SK-N-SH (cell line): Measurements from ENCODE around the gene STK16. TPM values are rescaled to one million over a fixed set of nuclear protein-coding genes. Genes with fewer than 3 reads are reported as not detected.

Experiments used
- CTCF ChIA-PET: fragments of 300-600, 350-600 bp; formaldehyde crosslinking; extraction: SDS; loops from one replicate; lab custom pipeline; 2021; lab: Yijun Ruan, JAX
- POLR2A ChIA-PET: fragments of 350-600 bp; sonication (Branson Sonifier 250); formaldehyde crosslinking; extraction: SDS; loops from one replicate; lab custom pipeline; 2020; ENCODE audit warnings: antibody characterized with exemption, inconsistent platforms; lab: Yijun Ruan, JAX
- DNase-seq: peaks from one replicate; pipeline ENCODE4 v3.0.0; 2012
- H2AFZ ChIP-seq: fragments of 200-600 bp; sonication (generic); 2 replicates; pipeline ENCODE4 v1.8.1; 2016; ENCODE audit warnings: antibody characterized with exemption, mild to moderate bottlenecking, low read depth
- H3F3A ChIP-seq: fragments of 200-600 bp; sonication (generic); replicated peaks from 2 replicates; pipeline ENCODE3; 2016; ENCODE audit warnings: antibody characterized with exemption, mild to moderate bottlenecking; ENCODE audit not compliant: insufficient read depth
- H3K27ac ChIP-seq, 2 experiments: fragments of 200-500 bp in 1 of 2; fragments of 200-600 bp in 1 of 2; sonication (Bioruptor generic) in 1 of 2; sonication (generic), shearing (Covaris generic) in 1 of 2; 2 replicates each; pipeline versions ENCODE4 v1.5.1 to v1.6.1; 2014 to 2016; ENCODE audit warnings: low read depth in 2 of 2, inconsistent platforms in 1 of 2, low read length in 1 of 2, mild to moderate bottlenecking in 1 of 2, mixed read lengths in 1 of 2
- H3K27me3 ChIP-seq: fragments of 200-600 bp; sonication (generic), shearing (Covaris generic); 2 replicates; pipeline ENCODE4 v1.6.1; 2016; ENCODE audit warnings: mixed run types; ENCODE audit not compliant: insufficient read depth
- H3K36me3 ChIP-seq, 2 experiments: fragments of 200-500 bp in 1 of 2; fragments of 200-600 bp in 1 of 2; sonication (Bioruptor generic) in 1 of 2; sonication (generic) in 1 of 2; replicated peaks in 1 of 2; 2 replicates each; pipeline versions ENCODE3 to v1.5.1; 2014 to 2016; ENCODE audit warnings: low read length in 1 of 2, mild to moderate bottlenecking in 1 of 2; ENCODE audit not compliant: insufficient read depth in 2 of 2, control insufficient read depth in 1 of 2
- H3K4me1 ChIP-seq, 2 experiments: fragments of 200-500 bp in 1 of 2; fragments of 200-600 bp in 1 of 2; sonication (Bioruptor generic) in 1 of 2; sonication (generic), shearing (Covaris generic) in 1 of 2; 2 replicates each; pipeline versions ENCODE4 v1.5.1 to v1.6.1; 2014 to 2016; ENCODE audit warnings: low read depth in 1 of 2, low read length in 1 of 2, mixed run types in 1 of 2; ENCODE audit not compliant: insufficient read depth in 2 of 2, control insufficient read depth in 1 of 2
- H3K4me2 ChIP-seq: fragments of 200-600 bp; sonication (generic), shearing (Covaris generic); 2 replicates; pipeline ENCODE4 v1.6.1; 2017; ENCODE audit warnings: mixed run types
- H3K4me3 ChIP-seq, 2 experiments: fragments of 200-500 bp in 1 of 2; fragments of 200-600 bp in 1 of 2; sonication (Bioruptor generic) in 1 of 2; sonication (generic), shearing (Covaris generic) in 1 of 2; 2 replicates each; pipeline versions ENCODE4 v1.5.1 to v1.8.1; 2014 to 2016; ENCODE audit warnings: low read depth in 2 of 2, inconsistent platforms in 1 of 2, low read length in 1 of 2, mild to moderate bottlenecking in 1 of 2, mixed read lengths in 1 of 2, moderate library complexity in 1 of 2
- H3K79me2 ChIP-seq: fragments of 200-600 bp; sonication (generic); 2 replicates; pipeline ENCODE4 v1.8.1; 2017; ENCODE audit warnings: mild to moderate bottlenecking; ENCODE audit not compliant: insufficient read depth
- H3K9ac ChIP-seq: fragments of 200-600 bp; sonication (generic); 2 replicates; pipeline ENCODE4 v1.6.1; 2017; ENCODE audit warnings: mixed run types
- H3K9me2 ChIP-seq: fragments of 200-600 bp; sonication (generic); 2 replicates; pipeline ENCODE4 v1.6.1; 2017; ENCODE audit warnings: mixed run types
- H3K9me3 ChIP-seq: fragments of 200-600 bp; sonication (generic); 2 replicates; pipeline ENCODE4 v1.6.1; 2017; ENCODE audit warnings: mixed run types, mild to moderate bottlenecking, moderate library complexity
- H4K20me1 ChIP-seq: fragments of 200-600 bp; sonication (generic); 2 replicates; pipeline ENCODE4 v1.6.1; 2017; ENCODE audit warnings: mild to moderate bottlenecking, mixed run types; ENCODE audit not compliant: insufficient read depth
- CHD2 ChIP-seq: fragments of 150-350 bp; IDR thresholded peaks from 2 replicates; pipeline ENCODE4 v1.6.1; 2018; ENCODE audit warnings: low read length; ENCODE audit not compliant: partially characterized antibody
- CTCF ChIP-seq: fragments of 200-600 bp; sonication (generic); IDR thresholded peaks from 2 replicates; pipeline ENCODE4 v1.6.1; 2017; ENCODE audit warnings: antibody characterized with exemption, mild to moderate bottlenecking, moderate library complexity
- ELF1 ChIP-seq: IDR thresholded peaks from 2 replicates; pipeline ENCODE4 v1.4.0; 2012
- EZH2phosphoT487 ChIP-seq: fragments of 200-600 bp; sonication (generic); IDR thresholded peaks from 2 replicates; pipeline ENCODE4 v1.6.1; 2017; ENCODE audit warnings: low read depth, mixed run types, mild to moderate bottlenecking, antibody characterized with exemption, moderate library complexity, borderline replicate concordance
- MXI1 ChIP-seq: IDR thresholded peaks from 2 replicates; pipeline ENCODE4 v1.6.1; 2012; ENCODE audit warnings: mild to moderate bottlenecking, low read depth, low read length, improper control_type of control experiment
- NFIC ChIP-seq: IDR thresholded peaks from 2 replicates; pipeline ENCODE4 v1.4.0; 2012; ENCODE audit warnings: borderline replicate concordance
- RFX5 ChIP-seq: IDR thresholded peaks from 2 replicates; pipeline ENCODE4 v1.6.1; 2012; ENCODE audit warnings: mild to moderate bottlenecking, improper control_type of control experiment, low read length
- RXRA ChIP-seq: IDR thresholded peaks from 2 replicates; pipeline ENCODE4 v1.4.0; 2012; ENCODE audit warnings: low read depth, mild to moderate bottlenecking, borderline replicate concordance
- SIN3A ChIP-seq: IDR thresholded peaks from 2 replicates; pipeline ENCODE4 v1.6.1; 2012; ENCODE audit warnings: low read depth, mild to moderate bottlenecking, low read length, moderate library complexity, borderline replicate concordance
- TAF1 ChIP-seq: IDR thresholded peaks from 2 replicates; pipeline ENCODE4 v1.6.1; 2012; ENCODE audit warnings: low read depth, mild to moderate bottlenecking, low read length, moderate library complexity, borderline replicate concordance
- YY1 ChIP-seq: IDR thresholded peaks from 2 replicates; pipeline ENCODE4 v1.4.0; 2012; ENCODE audit warnings: low read depth, mild to moderate bottlenecking
- WGBS: methylation state at CpG from one replicate; pipeline ENCODE4 v1.1.6; 2017; ENCODE audit warnings: low lambda C conversion rate; 5-methylcytosine and 5-hydroxymethylcytosine counted together
- polyA plus RNA-seq, 3 experiments: library from polyadenylated mRNA; depleted of rRNA; stranded (reverse); fragments of >200 nt; gene quantifications; 2 replicates each; pipeline ENCODE4 v1.2.3, GENCODE V29; 2012

The STK16 gene
- polyA plus RNA-seq, 1 of the 3 experiments (the other 2 are of a cell fraction): 57.6 TPM

GRCh38 chr2:219268294-219268693 lies 23.0 kb downstream of the STK16 start:
- no peak for DNase-seq
- H3K4me3 ChIP-seq: no peak overlapping the region
- H3K27ac ChIP-seq: no peak overlapping the region
- no peaks in the 10 kb centered on the region for H3K36me3 ChIP-seq
- H3K9me2 ChIP-seq: no peaks in the 10 kb centered on the region
- no peaks in the 10 kb centered on the region for H3K79me2 ChIP-seq
- WGBS: 68% methylated on average over 2 of the region's 2 CpGs
- ChIA-PET POLR2A (interaction anchor here (0.6 kb wide), 1 partner anchor 102 kb away, joined by 3 read pairs; no protein-coding TSS in a partner anchor), CTCF (interaction anchor here (3.4 to 5.9 kb wide), 2 partner anchors 10 to 27 kb away, joined by 24 to 62 read pairs; partner anchors contain the start of gene DNAJB2)
- no peaks in the 10 kb centered on the region for H3K9me3 ChIP-seq
- H2AFZ ChIP-seq: no peak overlapping the region
- no peak overlapping the region for H3K9ac ChIP-seq
- H3K27me3 ChIP-seq: peaks cover under 1% of the 10 kb centered on the region; the same call in 1 of the 2 replicates
- H3K4me2 ChIP-seq: no peak overlapping the region
- H3F3A ChIP-seq: no peaks in the 10 kb centered on the region
- H3K4me1 ChIP-seq: peaks cover 0 to 14% of the 10 kb centered on the region in 2 experiments; a peak in 1 of 4 replicates
- no peaks in the 10 kb centered on the region for H4K20me1 ChIP-seq
- TF ChIP-seq RXRA (no peak), CHD2 (no peak), ELF1 (no peak), RFX5 (no peak), CTCF (no peak), TAF1 (no peak), SIN3A (no peak)

- TF ChIP-seq MXI1: peak; percentile 65; the same call in 1 of the 2 replicates
- 0 out of 2 replicates have a peak, but pooled peaks have one; percentile 15 for TF ChIP-seq NFIC
- no peak for TF ChIP-seq YY1
- no peak for TF ChIP-seq EZH2phosphoT487
- no peak overlapping the region for H3K4me2 ChIP-seq
- POLR2A ChIA-PET: interaction anchor here (0.9 to 1.3 kb wide), 2 partner anchors 9 to 25 kb away, joined by 4 to 5 read pairs; partner anchors contain the start of genes DNAJB2, GLB1L and STK16
These were observed 24.2 kb downstream of the STK16 start for GRCh38 chr2:219269362-219270054.

More at GRCh38 chr2:219269362-219270054, 24.2 kb downstream of the STK16 start:
- Histone ChIP-seq H2AFZ (no peak overlapping the region), H3K79me2 (no peaks in the 10 kb centered on the region), H3K9ac (no peak overlapping the region), H3K4me1 (peaks cover 7 to 14% of the 10 kb centered on the region in 2 experiments; a peak in 3 of 4 replicates), H3K9me2 (no peaks in the 10 kb centered on the region), H3K4me3 (no peak overlapping the region), H3F3A (no peaks in the 10 kb centered on the region), H3K9me3 (no peaks in the 10 kb centered on the region), H4K20me1 (no peaks in the 10 kb centered on the region), H3K36me3 (no peaks in the 10 kb centered on the region), H3K27ac (peak overlapping the region in 1 of 2 experiments; percentile 53; a peak in 1 of 4 replicates), H3K27me3 (no peaks in the 10 kb centered on the region; the same call in 1 of the 2 replicates)
- WGBS: 56% methylated on average over 8 of the region's 8 CpGs
- peak; percentile 58 for DNase-seq
- CTCF ChIA-PET: interaction anchor here (1.0 to 5.9 kb wide), 6 partner anchors 9 to 30 kb away, joined by 3 to 62 read pairs (median 6); partner anchors contain the start of gene DNAJB2
